Upper lobe of right lung (tissue), 1 donor: ENCODE measurements around the gene TNFAIP1. TPM values are rescaled to one million over a fixed set of nuclear protein-coding genes. Genes with fewer than 3 reads are reported as not detected.

Source experiments
- ATAC-seq: fragments of 200-7000 bp; cut with Tn5 transposase; one replicate; pipeline ENCODE4 v1.9.1; 2020; ENCODE audit warnings: mild to moderate bottlenecking, moderate library complexity
- DNase-seq: peaks from one replicate; pipeline ENCODE4 v3.0.0-alpha.2; 2020
- H3K27ac ChIP-seq: fragments of 200-600 bp; one replicate; pipeline ENCODE4 v1.8.0; 2022
- H3K27me3 ChIP-seq: fragments of 200-600 bp; one replicate; pipeline ENCODE4 v1.8.0; 2022; ENCODE audit warnings: mild to moderate bottlenecking
- H3K36me3 ChIP-seq: fragments of 200-600 bp; one replicate; pipeline ENCODE4 v1.8.0; 2022
- H3K4me1 ChIP-seq: fragments of 200-600 bp; one replicate; pipeline ENCODE4 v1.8.0; 2022
- H3K4me3 ChIP-seq: fragments of 200-600 bp; one replicate; pipeline ENCODE4 v1.8.0; 2022; ENCODE audit warnings: mild to moderate bottlenecking
- H3K9me3 ChIP-seq: fragments of 200-600 bp; one replicate; pipeline ENCODE4 v1.8.0; 2022
- CTCF ChIP-seq: fragments of 200-600 bp; IDR thresholded peaks from one replicate; pipeline ENCODE4 v1.8.0; 2022; ENCODE audit warnings: antibody characterized with exemption
- intact Hi-C: fragments of 100-400 bp; cut with DNase I; formaldehyde crosslinking; loops from one replicate; pipeline ENCODE4 v1.11.0; 2022
- total RNA-seq: library from RNA; stranded (reverse); fragmentation: NEBNext Ultra II Directional; extraction: Animal tissue kit (Norgen Biotek cat#: 25700); gene quantifications from one replicate; pipeline ENCODE4 v1.2.1, GENCODE V29; 2021
- donor health status: DM: no; HTN: yes; CAD: no; lungs with severe emphysema.

TNFAIP1 gene
- total RNA-seq, 1 donor from 2014 or later: 82.7 TPM

GRCh38 chr17:28327031-28327607 lies 8.4 kb upstream of the TNFAIP1 start:
- Histone ChIP-seq H3K9me3 (no peaks in the 10 kb centered on the region), H3K27me3 (no peaks in the 10 kb centered on the region), H3K4me3 (no peak overlapping the region), H3K36me3 (peaks cover 48% of the 10 kb centered on the region), H3K27ac (peak overlapping the region; percentile 6), H3K4me1 (peaks cover 21% of the 10 kb centered on the region)
- ATAC-seq (no peak), DNase-seq (no peak)
- TF ChIP-seq CTCF: no peak
- intact Hi-C loops: no loop called here

GRCh38 chr17:28327709-28328108 lies 7.9 kb upstream of the TNFAIP1 start:
- DNase-seq (no peak), ATAC-seq (no peak)
- Histone ChIP-seq H3K9me3 (no peaks in the 10 kb centered on the region), H3K27ac (peak overlapping the region; percentile 6), H3K27me3 (no peaks in the 10 kb centered on the region), H3K4me1 (peaks cover 21% of the 10 kb centered on the region), H3K36me3 (peaks cover 49% of the 10 kb centered on the region), H3K4me3 (no peak overlapping the region)
- no peak for TF ChIP-seq CTCF
- intact Hi-C loops: no loop called here

DNA sequence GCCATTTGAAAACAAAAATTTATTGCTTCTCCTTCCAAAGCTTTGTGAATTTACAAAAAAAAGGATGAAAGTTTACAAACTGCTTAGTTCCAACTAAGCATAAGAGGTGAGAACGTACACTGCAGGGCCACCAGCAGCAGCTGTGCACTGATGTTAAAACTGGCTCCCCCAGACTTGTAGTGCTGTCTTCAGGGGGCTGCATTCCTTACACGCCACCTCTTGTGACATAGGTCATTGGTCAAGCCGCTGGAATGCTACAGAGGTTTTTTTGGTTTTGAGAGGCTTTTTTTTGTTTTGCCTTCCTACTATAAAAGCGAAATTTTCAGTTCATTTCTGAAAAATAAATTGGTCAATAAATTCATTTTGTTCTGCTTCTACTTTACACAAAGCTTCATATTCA lies 7.2 kb upstream of the TNFAIP1 start:
- Histone ChIP-seq H3K4me1 (peaks cover 22% of the 10 kb centered on the region), H3K27ac (no peak overlapping the region), H3K36me3 (peaks cover 49% of the 10 kb centered on the region), H3K27me3 (no peaks in the 10 kb centered on the region), H3K9me3 (no peaks in the 10 kb centered on the region), H3K4me3 (no peak overlapping the region)
- intact Hi-C loops: no loop called here
- ATAC-seq: no peak
- no peak for DNase-seq
- no peak for TF ChIP-seq CTCF

DNA sequence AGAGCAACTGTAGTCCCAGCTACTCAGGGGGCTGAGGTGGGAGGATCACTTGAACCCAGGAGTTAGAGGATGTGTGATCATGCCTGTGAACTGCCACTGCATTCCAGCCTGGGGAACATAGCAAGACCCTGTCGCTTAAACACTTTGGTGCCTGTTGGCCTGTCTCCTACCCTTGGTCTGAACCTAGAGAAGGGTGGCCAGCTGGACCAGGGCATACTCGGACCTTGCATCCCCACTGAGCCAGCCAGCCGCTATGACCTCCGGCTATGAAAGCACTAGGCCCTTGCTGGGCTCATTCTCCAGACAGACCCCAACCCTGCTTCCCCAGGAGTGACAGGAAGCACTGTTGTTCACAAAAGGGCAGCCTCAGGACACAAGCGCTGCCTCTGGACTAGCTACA lies 4.9 kb upstream of the TNFAIP1 start:
- H3K27ac ChIP-seq: no peak overlapping the region

GRCh38 chr17:28331891-28332420 lies 3.6 kb upstream of the TNFAIP1 start:
- DNase-seq: no peak
- Histone ChIP-seq H3K36me3 (peaks cover 49% of the 10 kb centered on the region), H3K4me3 (no peak overlapping the region), H3K9me3 (no peaks in the 10 kb centered on the region), H3K4me1 (peaks cover 26% of the 10 kb centered on the region), H3K27ac (no peak overlapping the region), H3K27me3 (no peaks in the 10 kb centered on the region)
- ATAC-seq: no peak
- no peak for TF ChIP-seq CTCF
- intact Hi-C loops: no loop called here

More for the DNA sequence above, 4.9 kb upstream of the TNFAIP1 start:
- intact Hi-C loops: no loop called here
- H3K27me3 ChIP-seq: no peaks in the 10 kb centered on the region
- no peaks in the 10 kb centered on the region for H3K9me3 ChIP-seq
- H3K4me1 ChIP-seq: peaks cover 18% of the 10 kb centered on the region
- no peak for DNase-seq
- TF ChIP-seq CTCF: no peak
- peaks cover 49% of the 10 kb centered on the region for H3K36me3 ChIP-seq
- ATAC-seq: no peak
- no peak overlapping the region for H3K4me3 ChIP-seq
